GM23248 (cell line): ENCODE measurements around the gene CNTNAP5.

Experiments used
- EZH2 ChIP-seq: fragments of 200-600 bp; sonication (generic); IDR thresholded peaks from 2 replicates; pipeline ENCODE4 v1.6.1; 2018; ENCODE audit warnings: antibody characterized with exemption, mild to moderate bottlenecking; ENCODE audit not compliant: insufficient read depth, poor library complexity, severe bottlenecking
- EZH2phosphoT487 ChIP-seq: fragments of 200-600 bp; sonication (generic); IDR thresholded peaks from 2 replicates; pipeline ENCODE4 v1.6.1; 2018; ENCODE audit warnings: antibody characterized with exemption, moderate library complexity, mild to moderate bottlenecking, low read depth; ENCODE audit not compliant: insufficient read depth

GRCh38 chr2:124480958-124481357, 455.9 kb downstream of the CNTNAP5 start:
- no peak for TF ChIP-seq EZH2
- no peak for TF ChIP-seq EZH2phosphoT487
